Ishikawa (cell line): ENCODE measurements around the gene SP7.

Source experiments
- CEBPB ChIP-seq: IDR thresholded peaks from 2 replicates; pipeline ENCODE4 v1.6.1; 2012
- CREB1 ChIP-seq: IDR thresholded peaks from 2 replicates; pipeline ENCODE4 v1.6.1; 2012; ENCODE audit warnings: low read depth
- EGR1 ChIP-seq: IDR thresholded peaks from 2 replicates; pipeline ENCODE4 v1.6.1; 2012
- EP300 ChIP-seq: IDR thresholded peaks from 2 replicates; pipeline ENCODE4 v1.6.1; 2012; ENCODE audit warnings: borderline replicate concordance
- FOXM1 ChIP-seq: IDR thresholded peaks from 2 replicates; pipeline ENCODE4 v1.6.1; 2012; ENCODE audit warnings: low read depth, borderline replicate concordance
- MAX ChIP-seq: IDR thresholded peaks from 2 replicates; pipeline ENCODE4 v1.6.1; 2012
- NFIC ChIP-seq: IDR thresholded peaks from 2 replicates; pipeline ENCODE4 v1.6.1; 2012
- RAD21 ChIP-seq: IDR thresholded peaks from 2 replicates; pipeline ENCODE4 v1.6.1; 2012; ENCODE audit warnings: low read depth
- REST ChIP-seq: IDR thresholded peaks from 2 replicates; pipeline ENCODE4 v1.6.1; 2012; ENCODE audit warnings: low read depth, mild to moderate bottlenecking
- TAF1 ChIP-seq: IDR thresholded peaks from 2 replicates; pipeline ENCODE4 v1.6.1; 2012; ENCODE audit warnings: low read depth, mild to moderate bottlenecking
- TCF12 ChIP-seq: IDR thresholded peaks from 2 replicates; pipeline ENCODE4 v1.6.1; 2012; ENCODE audit warnings: low read depth
- TEAD4 ChIP-seq: IDR thresholded peaks from 2 replicates; pipeline ENCODE4 v1.6.1; 2012
- USF1 ChIP-seq: IDR thresholded peaks from 2 replicates; pipeline ENCODE4 v1.6.1; 2012
- YY1 ChIP-seq: IDR thresholded peaks from 2 replicates; pipeline ENCODE4 v1.6.1; 2012; ENCODE audit warnings: low read depth
- ZBTB7A ChIP-seq: IDR thresholded peaks from 2 replicates; pipeline ENCODE4 v1.6.1; 2012; ENCODE audit warnings: low read depth

SP7 gene

GRCh38 chr12:53320352-53321195 is 15.6 kb downstream of the SP7 start:
- TF ChIP-seq USF1 (no peak), FOXM1 (no peak), TCF12 (no peak), RAD21 (no peak), EGR1 (no peak), TAF1 (no peak), TEAD4 (no peak; the same call in 1 of the 2 replicates), REST (no peak), NFIC (no peak), ZBTB7A (no peak), CREB1 (no peak), EP300 (no peak), MAX (no peak), YY1 (no peak), CEBPB (no peak)

- no peak for TF ChIP-seq MAX
- no peak for TF ChIP-seq ZBTB7A
- no peak for TF ChIP-seq YY1
- TF ChIP-seq TCF12: no peak
- no peak for TF ChIP-seq TAF1
- no peak for TF ChIP-seq RAD21
- TF ChIP-seq NFIC: no peak
- no peak for TF ChIP-seq TEAD4
- TF ChIP-seq EGR1: no peak
- TF ChIP-seq USF1: no peak
- no peak for TF ChIP-seq FOXM1
- no peak for TF ChIP-seq REST
- TF ChIP-seq EP300: no peak
- no peak for TF ChIP-seq CREB1
- TF ChIP-seq CEBPB: no peak
These were observed 22.2 kb downstream of the SP7 start for GRCh38 chr12:53313996-53314395.

- TF ChIP-seq TAF1 (no peak), NFIC (no peak), ZBTB7A (no peak), CREB1 (no peak), MAX (no peak), EP300 (no peak), USF1 (no peak), FOXM1 (no peak), CEBPB (no peak), EGR1 (no peak), YY1 (no peak), RAD21 (no peak), REST (no peak), TCF12 (no peak), TEAD4 (no peak)
These were observed 27.9 kb downstream of the SP7 start for GRCh38 chr12:53308276-53308675.

GRCh38 chr12:53306826-53307225 is 29.3 kb downstream of the SP7 start:
- TF ChIP-seq TAF1: no peak
- TF ChIP-seq EP300: no peak
- TF ChIP-seq USF1: no peak
- no peak for TF ChIP-seq CEBPB
- TF ChIP-seq TEAD4: no peak
- TF ChIP-seq NFIC: no peak
- TF ChIP-seq EGR1: no peak
- no peak for TF ChIP-seq MAX
- TF ChIP-seq FOXM1: no peak
- no peak for TF ChIP-seq REST
